ENCODE data around the gene FAM124B. TPM values are rescaled to one million over a fixed set of nuclear protein-coding genes. Genes with fewer than 3 reads are reported as not detected.

Gene FAM124B
- total RNA-seq, 4 donors from 2014 or later, result 0.30 to 5.2 (median 1.1) TPM

GRCh38 chr2:224345492-224345891 is 56.4 kb downstream of the FAM124B start:
- H3K36me3 ChIP-seq, result no peaks in the 10 kb centered on the region
- H3K4me1 ChIP-seq, result no peaks in the 10 kb centered on the region
- 68% methylated on average over 2 of the region's 2 CpGs for WGBS
- TF ChIP-seq CTCF (IDR thresholded peaks at IDR 0.05) (no peak), POLR2A (IDR thresholded peaks at IDR 0.05) (no peak), EP300 (IDR thresholded peaks at IDR 0.05) (no peak), POLR2AphosphoS5 (IDR thresholded peaks at IDR 0.05) (no peak)
- H3K27ac ChIP-seq, result no peak overlapping the region
- H3K9me3 ChIP-seq, result peaks cover 5% of the 10 kb centered on the region
- H3K4me3 ChIP-seq, result no peak overlapping the region
- H3K27me3 ChIP-seq, result peaks cover 7% of the 10 kb centered on the region
- no peak for DNase-seq (ENCODE audit: low spot score in 2 of 2)

- no peak overlapping the region for H3K27ac ChIP-seq
- H3K9me3 ChIP-seq, result peaks cover 5% of the 10 kb centered on the region
- no peaks in the 10 kb centered on the region for H3K36me3 ChIP-seq
- DNase-seq (ENCODE audit: low spot score in 2 of 2), result no peak
- TF ChIP-seq EP300 (IDR thresholded peaks at IDR 0.05) (no peak), POLR2AphosphoS5 (IDR thresholded peaks at IDR 0.05) (no peak), POLR2A (IDR thresholded peaks at IDR 0.05) (no peak), CTCF (IDR thresholded peaks at IDR 0.05) (no peak)
- H3K4me3 ChIP-seq, result no peak overlapping the region
- peaks cover 7% of the 10 kb centered on the region for H3K27me3 ChIP-seq
- 62% methylated on average over 4 of the region's 4 CpGs for WGBS
- H3K4me1 ChIP-seq, result no peaks in the 10 kb centered on the region
Measured at GRCh38 chr2:224343226-224343625, 58.7 kb downstream of the FAM124B start.

- H3K9me3 ChIP-seq, result no peaks in the 10 kb centered on the region
- no peak for TF ChIP-seq POLR2A (IDR thresholded peaks at IDR 0.05)
- H3K4me3 ChIP-seq, result no peak overlapping the region
- no peaks in the 10 kb centered on the region for H3K4me1 ChIP-seq
- H3K36me3 ChIP-seq, result no peaks in the 10 kb centered on the region
- WGBS, result 44% methylated on average over 1 of the region's 1 CpG
- no peak for DNase-seq (ENCODE audit: low spot score in 2 of 2)
- H3K27ac ChIP-seq, result no peak overlapping the region
- no peaks in the 10 kb centered on the region for H3K27me3 ChIP-seq
Measured at GRCh38 chr2:224335991-224336390, 65.9 kb downstream of the FAM124B start.

- no peaks in the 10 kb centered on the region for H3K27me3 ChIP-seq
- H3K4me3 ChIP-seq, result no peak overlapping the region
- TF ChIP-seq POLR2A (IDR thresholded peaks at IDR 0.05) (no peak), EP300 (IDR thresholded peaks at IDR 0.05) (no peak), POLR2AphosphoS5 (IDR thresholded peaks at IDR 0.05) (no peak), CTCF (IDR thresholded peaks at IDR 0.05) (no peak)
- H3K9me3 ChIP-seq, result no peaks in the 10 kb centered on the region
- DNase-seq (ENCODE audit: low spot score in 2 of 2), result no peak
- 71% methylated on average over 2 of the region's 2 CpGs for WGBS
- H3K36me3 ChIP-seq, result no peaks in the 10 kb centered on the region
- H3K27ac ChIP-seq, result no peak overlapping the region
- H3K4me1 ChIP-seq, result no peaks in the 10 kb centered on the region
Measured at GRCh38 chr2:224334726-224335125, 67.2 kb downstream of the FAM124B start.

- no peaks in the 10 kb centered on the region for H3K9me3 ChIP-seq
- H3K4me3 ChIP-seq, result no peak overlapping the region
- no peaks in the 10 kb centered on the region for H3K36me3 ChIP-seq
- no peak for TF ChIP-seq EP300 (IDR thresholded peaks at IDR 0.05)
- no peak for TF ChIP-seq CTCF (IDR thresholded peaks at IDR 0.05)
- no peak for TF ChIP-seq POLR2AphosphoS5 (IDR thresholded peaks at IDR 0.05)
- no peak for TF ChIP-seq POLR2A (IDR thresholded peaks at IDR 0.05)
- no peaks in the 10 kb centered on the region for H3K27me3 ChIP-seq
- no peaks in the 10 kb centered on the region for H3K4me1 ChIP-seq
- no peak for DNase-seq (ENCODE audit: low spot score in 2 of 2)
- 66% methylated on average over 6 of the region's 6 CpGs for WGBS
- no peak overlapping the region for H3K27ac ChIP-seq
Measured at GRCh38 chr2:224333726-224334482, 68.0 kb downstream of the FAM124B start.

Data from suprapubic skin (tissue), 4 donors.